Measurements from ENCODE around the gene TBKBP1.

The TBKBP1 gene

DNA sequence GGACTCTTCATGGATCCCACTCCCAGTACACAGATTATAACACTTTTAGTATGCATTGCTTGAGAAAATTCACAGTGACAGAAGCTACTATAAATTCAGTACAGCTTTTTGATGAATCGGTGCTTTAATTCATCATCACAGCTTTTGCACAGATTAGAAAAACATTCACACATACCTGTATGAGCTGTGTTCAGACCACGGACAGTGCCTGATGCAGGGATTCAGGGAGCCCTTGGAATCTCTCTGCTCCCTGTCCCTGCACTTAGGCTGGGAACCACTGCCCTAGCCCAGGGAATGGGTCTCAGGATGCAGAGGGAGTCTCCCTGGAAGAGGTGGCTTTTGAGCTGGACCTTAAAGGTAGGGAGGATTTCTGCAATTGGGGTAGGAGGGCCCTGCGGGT, 13.9 kb downstream of the TBKBP1 start:
- TF ChIP-seq REST (IDR thresholded peaks at IDR 0.05; ENCODE audit: insufficient replicate concordance, low read depth): no peak
- H3K27me3 ChIP-seq (ENCODE audit: insufficient read depth, poor library complexity, severe bottlenecking): no peaks in the 10 kb centered on the region
- DNase-seq (ENCODE audit: low read depth in 1 of 2, low spot score in 1 of 2): no peak
- no peak overlapping the region for H3K4me3 ChIP-seq (replicated peaks; ENCODE audit: insufficient read depth, low read length)
- H3K27ac ChIP-seq (replicated peaks): no peak overlapping the region

DNA sequence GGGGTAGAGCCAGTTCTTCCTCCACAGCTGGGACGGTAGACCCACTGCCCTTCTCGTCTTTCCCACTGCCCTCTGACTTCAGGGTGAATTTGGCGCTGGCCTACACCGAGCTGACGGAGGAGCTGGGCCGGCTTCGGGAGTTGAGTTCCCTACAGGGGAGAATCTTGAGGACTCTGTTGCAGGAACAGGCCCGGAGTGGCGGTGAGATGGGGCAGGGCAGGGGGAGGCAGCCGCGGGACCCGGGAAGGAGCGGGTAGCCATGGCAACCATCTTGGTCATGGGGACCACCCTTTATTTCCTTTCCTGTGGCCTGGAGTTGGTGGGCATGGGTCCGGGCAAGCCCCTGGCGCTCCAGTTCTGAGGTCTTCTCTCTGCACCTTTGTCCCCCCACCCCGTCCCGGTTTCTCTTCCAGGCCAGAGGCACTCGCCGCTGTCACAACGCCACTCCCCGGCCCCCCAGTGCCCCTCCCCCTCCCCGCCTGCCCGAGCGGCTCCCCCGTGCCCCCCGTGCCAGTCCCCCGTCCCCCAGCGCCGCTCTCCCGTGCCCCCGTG, 14.4 kb downstream of the TBKBP1 start:
- Histone ChIP-seq H3K27ac (replicated peaks) (no peak overlapping the region), H3K27me3 (ENCODE audit: insufficient read depth, poor library complexity, severe bottlenecking) (no peaks in the 10 kb centered on the region), H3K4me3 (replicated peaks; ENCODE audit: insufficient read depth, low read length) (no peak overlapping the region)
- TF ChIP-seq REST (IDR thresholded peaks at IDR 0.05; ENCODE audit: insufficient replicate concordance, low read depth) (no peak), SPI1 (IDR thresholded peaks at IDR 0.05; ENCODE audit: borderline replicate concordance, low read depth) (no peak), POLR2AphosphoS5 (IDR thresholded peaks at IDR 0.05; ENCODE audit: low read depth) (no peak), GABPA (IDR thresholded peaks at IDR 0.05; ENCODE audit: low read depth) (no peak), CTCF (IDR thresholded peaks at IDR 0.05; ENCODE audit: insufficient read depth, low read length) (no peak)
- DNase-seq (ENCODE audit: low read depth in 1 of 2, low spot score in 1 of 2): no peak

DNA sequence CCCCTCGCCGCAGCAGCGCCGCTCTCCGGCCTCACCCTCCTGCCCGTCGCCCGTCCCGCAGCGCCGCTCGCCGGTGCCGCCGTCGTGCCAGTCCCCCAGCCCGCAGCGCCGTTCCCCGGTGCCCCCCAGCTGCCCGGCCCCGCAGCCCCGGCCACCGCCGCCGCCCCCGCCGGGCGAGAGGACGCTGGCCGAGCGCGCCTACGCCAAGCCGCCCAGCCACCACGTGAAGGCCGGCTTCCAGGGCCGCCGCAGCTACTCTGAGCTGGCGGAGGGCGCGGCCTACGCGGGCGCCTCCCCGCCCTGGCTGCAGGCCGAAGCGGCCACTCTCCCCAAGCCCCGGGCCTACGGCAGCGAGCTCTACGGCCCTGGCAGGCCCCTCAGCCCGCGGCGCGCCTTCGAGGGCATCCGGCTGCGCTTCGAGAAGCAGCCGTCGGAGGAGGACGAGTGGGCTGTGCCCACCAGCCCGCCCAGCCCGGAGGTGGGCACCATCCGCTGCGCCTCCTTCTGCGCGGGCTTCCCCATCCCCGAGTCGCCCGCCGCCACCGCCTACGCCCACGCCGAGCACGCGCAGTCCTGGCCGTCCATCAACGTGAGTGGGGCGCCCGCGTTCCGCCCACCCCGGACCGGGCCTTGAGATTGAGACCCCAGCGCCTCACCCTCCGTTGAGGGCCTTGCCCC, 15.0 kb downstream of the TBKBP1 start:
- Histone ChIP-seq H3K27me3 (ENCODE audit: insufficient read depth, poor library complexity, severe bottlenecking) (peaks cover 4% of the 10 kb centered on the region), H3K27ac (replicated peaks) (no peak overlapping the region), H3K4me3 (replicated peaks; ENCODE audit: insufficient read depth, low read length) (no peak overlapping the region)
- DNase-seq (ENCODE audit: low read depth in 1 of 2, low spot score in 1 of 2): no peak
- TF ChIP-seq CTCF (IDR thresholded peaks at IDR 0.05; ENCODE audit: insufficient read depth, low read length) (no peak), SPI1 (IDR thresholded peaks at IDR 0.05; ENCODE audit: borderline replicate concordance, low read depth) (no peak), POLR2AphosphoS5 (IDR thresholded peaks at IDR 0.05; ENCODE audit: low read depth) (no peak), GABPA (IDR thresholded peaks at IDR 0.05; ENCODE audit: low read depth) (no peak), REST (IDR thresholded peaks at IDR 0.05; ENCODE audit: insufficient replicate concordance, low read depth) (no peak)

All from HL-60 (cell line).